ENCODE measurements around the gene SEPTIN14.

DNA sequence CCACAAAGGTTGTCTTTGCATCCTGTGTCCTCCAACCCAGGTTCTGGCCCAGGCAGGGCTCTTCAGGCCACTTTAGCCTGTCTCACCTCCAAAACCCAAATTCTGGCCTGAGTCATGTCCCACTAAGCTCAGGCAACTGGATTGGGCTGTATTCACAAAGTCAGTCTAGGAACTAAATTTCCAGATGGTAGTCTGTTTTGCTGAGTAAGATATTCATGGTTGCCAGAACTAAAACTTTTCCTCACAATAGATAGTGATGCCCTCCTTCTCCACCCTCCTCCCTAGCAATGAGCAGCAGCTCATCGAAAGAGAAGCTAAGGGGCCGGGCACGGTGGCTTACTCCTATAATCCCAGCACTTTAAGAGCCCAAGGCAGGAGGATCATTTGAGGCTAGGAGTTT lies 21.8 kb upstream of the SEPTIN14 start:
- TF ChIP-seq, protein P1, sequence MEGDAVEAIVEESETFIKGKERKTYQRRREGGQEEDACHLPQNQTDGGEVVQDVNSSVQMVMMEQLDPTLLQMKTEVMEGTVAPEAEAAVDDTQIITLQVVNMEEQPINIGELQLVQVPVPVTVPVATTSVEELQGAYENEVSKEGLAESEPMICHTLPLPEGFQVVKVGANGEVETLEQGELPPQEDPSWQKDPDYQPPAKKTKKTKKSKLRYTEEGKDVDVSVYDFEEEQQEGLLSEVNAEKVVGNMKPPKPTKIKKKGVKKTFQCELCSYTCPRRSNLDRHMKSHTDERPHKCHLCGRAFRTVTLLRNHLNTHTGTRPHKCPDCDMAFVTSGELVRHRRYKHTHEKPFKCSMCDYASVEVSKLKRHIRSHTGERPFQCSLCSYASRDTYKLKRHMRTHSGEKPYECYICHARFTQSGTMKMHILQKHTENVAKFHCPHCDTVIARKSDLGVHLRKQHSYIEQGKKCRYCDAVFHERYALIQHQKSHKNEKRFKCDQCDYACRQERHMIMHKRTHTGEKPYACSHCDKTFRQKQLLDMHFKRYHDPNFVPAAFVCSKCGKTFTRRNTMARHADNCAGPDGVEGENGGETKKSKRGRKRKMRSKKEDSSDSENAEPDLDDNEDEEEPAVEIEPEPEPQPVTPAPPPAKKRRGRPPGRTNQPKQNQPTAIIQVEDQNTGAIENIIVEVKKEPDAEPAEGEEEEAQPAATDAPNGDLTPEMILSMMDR (conservative IDR thresholded peaks at IDR 0.05; ENCODE audit: low read depth, low read length): no peak
- TF ChIP-seq RAD21 (IDR thresholded peaks at IDR 0.05; ENCODE audit: low read length): no peak
- no peak for TF ChIP-seq POLR2A (IDR thresholded peaks at IDR 0.05; ENCODE audit: low read depth, low read length)
- no peak for TF ChIP-seq BHLHE40 (IDR thresholded peaks at IDR 0.05; ENCODE audit: low read depth, low read length)
- TF ChIP-seq MXI1 (IDR thresholded peaks at IDR 0.05; ENCODE audit: borderline replicate concordance, low read depth, low read length): no peak
- TF ChIP-seq RFX5 (IDR thresholded peaks at IDR 0.05; ENCODE audit: low read depth, low read length): no peak
- no peak for TF ChIP-seq FOS (IDR thresholded peaks at IDR 0.05; ENCODE audit: low read depth, low read length)
